CD4-positive, alpha-beta memory T cell (primary cell): ENCODE data around the gene ABHD15. TPM values are rescaled to one million over a fixed set of nuclear protein-coding genes. Genes with fewer than 3 reads are reported as not detected.

ENCODE experiments used
- CTCF ChIA-PET: fragments of 350-600 bp; sonication (Branson Sonifier 250); formaldehyde crosslinking; loops from one replicate; lab custom pipeline; 2021; ENCODE audit warnings: inconsistent platforms; ENCODE audit not compliant: partially characterized antibody; lab: Charles Lee
- POLR2A ChIA-PET: fragments of 350-600 bp; sonication (Branson Sonifier 250); formaldehyde crosslinking; loops from one replicate; lab custom pipeline; 2021; ENCODE audit not compliant: partially characterized antibody; lab: Charles Lee
- DNase-seq, 5 donors: peaks; one replicate each; pipeline versions ENCODE4 v3.0.0 to v3.0.0-alpha.2; 2020 to 2022; ENCODE audit warnings: mixed read lengths in 1 of 5
- H3K27ac ChIP-seq: one replicate; pipeline ENCODE4 v1.7.0; 2013; ENCODE audit warnings: low read depth, low read length
- H3K27me3 ChIP-seq: 2 replicates; pipeline ENCODE4 v1.7.0; 2013; ENCODE audit warnings: mild to moderate bottlenecking, low read length, moderate library complexity; ENCODE audit not compliant: insufficient read depth
- H3K36me3 ChIP-seq: 2 replicates; pipeline ENCODE4 v1.7.0; 2013; ENCODE audit warnings: mild to moderate bottlenecking, low read length, moderate library complexity; ENCODE audit not compliant: insufficient read depth
- H3K4me1 ChIP-seq: 2 replicates; pipeline ENCODE4 v1.7.0; 2013; ENCODE audit warnings: mild to moderate bottlenecking, low read length, moderate library complexity; ENCODE audit not compliant: insufficient read depth
- H3K4me3 ChIP-seq, 2 donors: one replicate each; pipeline ENCODE4 v1.7.0; 2013; ENCODE audit warnings: low read length in 2 of 2, mild to moderate bottlenecking in 1 of 2
- H3K9me3 ChIP-seq, 2 donors: one replicate each; pipeline ENCODE4 v1.7.0; 2013; ENCODE audit warnings: low read length in 2 of 2, control low read depth in 1 of 2; ENCODE audit not compliant: control insufficient read depth in 1 of 2
- H3K27ac Mint-ChIP-seq, 7 donors: one replicate each; pipeline ENCODE4 v1.8.0; 2020 to 2021; ENCODE audit warnings: mixed read lengths in 7 of 7, mild to moderate bottlenecking in 6 of 7, inconsistent platforms in 3 of 7, moderate library complexity in 3 of 7
- H3K27me3 Mint-ChIP-seq, 2 donors: one replicate each; pipeline ENCODE4 v1.8.0; 2020 to 2021; ENCODE audit warnings: mixed read lengths in 2 of 2
- H3K36me3 Mint-ChIP-seq, 2 donors: one replicate each; pipeline ENCODE4 v1.8.0; 2020 to 2021; ENCODE audit warnings: mixed read lengths in 2 of 2, inconsistent platforms in 1 of 2, mild to moderate bottlenecking in 1 of 2
- H3K4me1 Mint-ChIP-seq, 4 donors: one replicate each; pipeline ENCODE4 v1.8.0; 2020 to 2021; ENCODE audit warnings: mixed read lengths in 4 of 4, mild to moderate bottlenecking in 1 of 4
- H3K4me3 Mint-ChIP-seq, 8 donors: one replicate each; pipeline ENCODE4 v1.8.0; 2020 to 2021; ENCODE audit warnings: mixed read lengths in 8 of 8, mild to moderate bottlenecking in 7 of 8, moderate library complexity in 6 of 8, inconsistent platforms in 3 of 8
- H3K9me3 Mint-ChIP-seq, 8 donors: one replicate each; pipeline ENCODE4 v1.8.0; 2020 to 2021; ENCODE audit warnings: mixed read lengths in 8 of 8, mild to moderate bottlenecking in 5 of 8, inconsistent platforms in 3 of 8, moderate library complexity in 1 of 8
- intact Hi-C: fragments of 100-400 bp; cut with micrococcal nuclease; formaldehyde crosslinking; loops from one replicate; pipeline ENCODE4 v1.15.1; 2023
- polyA plus RNA-seq, 2 donors: library from polyadenylated mRNA; unstranded; fragments of 300-500 nt; fragmentation: Illumina TruSeq; gene quantifications; one replicate each; pipeline ENCODE4 v1.2.3, GENCODE V29; 2021
- total RNA-seq, 2 experiments: library from RNA; stranded (reverse); gene quantifications; one replicate each; pipeline ENCODE4 v1.2.3, GENCODE V29; 2021

The ABHD15 gene
- total and polyA plus RNA-seq, 4 experiments from 2014 or later = 8.2 to 18.8 (median 15.8) TPM

DNA sequence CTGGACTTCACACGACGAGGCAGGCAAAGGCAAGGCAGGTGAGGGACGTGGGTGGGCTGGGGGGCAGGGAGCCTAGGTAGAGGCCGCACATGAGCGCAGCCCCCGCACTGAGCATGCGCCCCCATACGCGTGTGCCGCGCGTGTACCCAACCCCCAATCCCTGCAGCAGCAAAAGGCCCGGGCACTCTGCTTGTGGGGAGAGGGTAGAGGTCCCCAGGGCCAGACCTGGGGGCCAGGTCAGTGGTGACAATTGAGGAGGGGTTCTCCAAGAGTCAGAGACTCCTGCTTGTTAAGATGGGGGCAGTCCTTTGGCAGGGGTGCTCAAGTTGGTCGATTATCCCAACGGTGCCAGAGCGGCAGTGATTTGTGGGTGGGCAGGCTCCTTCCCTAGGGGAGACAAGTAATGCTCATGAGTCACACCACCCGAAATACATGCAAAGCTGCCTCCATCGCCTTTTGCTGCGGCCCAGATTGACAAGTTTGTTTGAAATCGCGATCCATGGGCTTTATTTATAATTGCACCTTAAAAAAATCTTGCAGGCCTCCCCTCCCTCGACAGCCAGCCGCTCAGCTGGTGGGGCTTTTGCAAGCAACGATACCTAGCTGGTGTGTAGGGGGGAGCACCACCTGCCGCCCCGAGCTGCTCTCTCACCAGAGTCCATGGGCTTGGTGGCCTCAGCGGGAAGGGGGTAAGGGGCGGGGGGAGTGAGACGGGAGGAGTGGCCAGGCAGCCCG is 23.7 kb upstream of the ABHD15 start:
- no peaks in the 10 kb centered on the region for H3K36me3 ChIP-seq
- H3K9me3 Mint-ChIP-seq = no peaks in the 10 kb centered on the region
- no peaks in the 10 kb centered on the region for H3K27me3 ChIP-seq
- H3K27ac Mint-ChIP-seq = peak overlapping the region; percentile 22 to 92 (median 87)
- peak in 1 of 5 donors; percentile 58 for DNase-seq
- peak overlapping the region; percentile 21 to 82 for H3K4me3 ChIP-seq
- H3K36me3 Mint-ChIP-seq = peaks cover 0 to 6% of the 10 kb centered on the region in 2 donors
- H3K9me3 ChIP-seq = no peaks in the 10 kb centered on the region
- CTCF ChIA-PET = interaction anchor here (0.7 to 5.0 kb wide), 9 partner anchors 10 to 341 kb away, joined by 3 to 123 read pairs (median 11); partner anchors contain the start of genes ABHD15 and TP53I13
- H3K4me1 ChIP-seq = peaks cover 74% of the 10 kb centered on the region
- H3K4me3 Mint-ChIP-seq = peak overlapping the region; percentile 71 to 96 (median 92)
- POLR2A ChIA-PET = interaction anchor here (0.6 to 6.0 kb wide), 8 partner anchors 8 to 220 kb away, joined by 3 to 109 read pairs (median 16); partner anchors contain the start of genes ABHD15 and TP53I13
- peaks cover 27 to 63% (median 49%) of the 10 kb centered on the region in 4 donors for H3K4me1 Mint-ChIP-seq
- H3K27ac ChIP-seq = peak overlapping the region; percentile 70
- intact Hi-C loops = loop anchor here (1.0 kb wide), 2 partner anchors 10 to 221 kb away; no protein-coding TSS in a partner anchor
- no peaks in the 10 kb centered on the region for H3K27me3 Mint-ChIP-seq

GRCh38 chr17:29589524-29590410 is 22.9 kb upstream of the ABHD15 start, which contains the start of gene GIT1:
GIT1 (minus strand) TSS chr17:29589648; CDS start chr17:29589378, 270 bp downstream.
- no peaks in the 10 kb centered on the region for H3K9me3 ChIP-seq
- no peaks in the 10 kb centered on the region for H3K27me3 ChIP-seq
- CTCF ChIA-PET = interaction anchor here (1.4 to 28.5 kb wide), 5 partner anchors 9 to 27 kb away, joined by 7 to 523 read pairs (median 105); partner anchors contain the start of genes ABHD15, CORO6 and TP53I13
- Mint-ChIP-seq H3K4me3 (peak within 1 kb of the TSS; percentile 93 to 97 (median 95)), H3K27ac (peak within 1 kb of the TSS; percentile 86 to 97 (median 92)), H3K4me1 (peaks cover 30 to 71% (median 53%) of the 10 kb centered on the region in 4 donors), H3K9me3 (no peaks in the 10 kb centered on the region), H3K27me3 (no peaks in the 10 kb centered on the region), H3K36me3 (peaks cover 0 to 6% of the 10 kb centered on the region in 2 donors)
- H3K4me3 ChIP-seq = peak within 1 kb of the TSS; percentile 61 to 82
- H3K36me3 ChIP-seq = no peaks in the 10 kb centered on the region
- DNase-seq = peak; percentile 81 to 86 (median 85)
- POLR2A ChIA-PET = interaction anchor here (0.6 to 10.7 kb wide), 5 partner anchors 9 to 28 kb away, joined by 4 to 115 read pairs (median 18); partner anchors contain the start of genes ABHD15 and TP53I13
- peaks cover 82% of the 10 kb centered on the region for H3K4me1 ChIP-seq
- intact Hi-C loops = loop anchor here (1.0 to 5.0 kb wide), 4 partner anchors 21 to 341 kb away; partner anchors contain the start of genes SSH2 and TP53I13
- H3K27ac ChIP-seq = peak within 1 kb of the TSS; percentile 70

DNA sequence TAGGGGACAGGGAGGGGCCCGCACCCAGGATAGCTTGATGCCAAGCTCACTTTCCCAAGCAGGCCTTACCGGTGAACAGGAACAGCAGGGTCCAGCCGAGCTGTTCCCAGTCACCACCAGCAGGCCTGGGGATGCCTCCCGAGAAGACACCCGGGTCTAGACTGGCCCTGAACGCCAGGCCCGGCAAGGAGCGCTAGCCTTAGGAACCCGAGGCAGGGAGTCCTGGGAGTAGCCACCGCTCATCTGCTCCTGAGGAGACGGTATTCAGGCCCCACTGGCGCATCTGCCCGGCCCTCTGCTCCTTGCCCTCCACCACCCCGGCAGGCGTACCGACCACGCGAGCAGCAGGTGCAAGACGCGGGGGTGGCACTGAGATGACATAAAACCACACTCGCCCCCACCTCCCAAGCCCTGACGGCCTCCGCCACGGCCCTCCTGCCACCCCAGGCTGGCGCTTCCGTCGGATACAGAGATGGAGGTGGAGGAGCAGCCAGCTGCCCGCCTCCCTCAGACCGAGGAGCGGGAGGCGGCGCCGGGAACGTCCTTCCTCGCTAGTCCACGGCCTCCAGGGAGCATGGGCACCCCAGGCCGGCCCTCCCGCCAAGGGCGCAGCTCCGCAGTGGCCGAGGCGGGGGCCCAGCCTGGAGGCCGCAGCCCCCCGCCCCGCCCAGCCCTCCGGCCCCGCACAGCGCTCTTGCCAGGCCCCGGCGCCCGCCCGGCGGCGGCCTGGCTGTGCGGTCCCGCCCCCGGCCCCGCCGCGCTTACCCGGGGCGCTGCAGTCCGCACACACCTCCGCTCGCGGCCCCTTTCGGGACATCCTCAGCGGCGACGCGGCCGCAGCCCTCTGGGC is 21.9 kb upstream of the ABHD15 start:
- Histone ChIP-seq H3K4me1 (peaks cover 85% of the 10 kb centered on the region), H3K9me3 (no peaks in the 10 kb centered on the region), H3K27me3 (no peaks in the 10 kb centered on the region), H3K27ac (peak overlapping the region; percentile 50), H3K36me3 (no peaks in the 10 kb centered on the region), H3K4me3 (peak overlapping the region; percentile 61 to 76)
- H3K4me1 Mint-ChIP-seq = peaks cover 35 to 81% (median 60%) of the 10 kb centered on the region in 4 donors
- POLR2A ChIA-PET = interaction anchor here (0.6 to 10.7 kb wide), 12 partner anchors 8 to 294 kb away, joined by 3 to 115 read pairs (median 5); partner anchors contain the start of genes ABHD15 and TP53I13
- H3K27ac Mint-ChIP-seq = peak overlapping the region; percentile 68 to 97 (median 92)
- no peaks in the 10 kb centered on the region for H3K27me3 Mint-ChIP-seq
- no peaks in the 10 kb centered on the region for H3K9me3 Mint-ChIP-seq
- peak in 4 of 5 donors; percentile 36 to 67 (median 39) for DNase-seq
- peaks cover 0 to 4% of the 10 kb centered on the region in 2 donors for H3K36me3 Mint-ChIP-seq
- intact Hi-C loops = loop anchor here (1.0 to 5.0 kb wide), 4 partner anchors 20 to 342 kb away; partner anchors contain the start of genes SSH2 and TP53I13
- CTCF ChIA-PET = interaction anchor here (0.9 to 28.5 kb wide), 5 partner anchors 9 to 342 kb away, joined by 3 to 523 read pairs (median 7); partner anchors contain the start of genes CORO6 and SSH2
- H3K4me3 Mint-ChIP-seq = peak overlapping the region; percentile 93 to 97 (median 95)

DNA sequence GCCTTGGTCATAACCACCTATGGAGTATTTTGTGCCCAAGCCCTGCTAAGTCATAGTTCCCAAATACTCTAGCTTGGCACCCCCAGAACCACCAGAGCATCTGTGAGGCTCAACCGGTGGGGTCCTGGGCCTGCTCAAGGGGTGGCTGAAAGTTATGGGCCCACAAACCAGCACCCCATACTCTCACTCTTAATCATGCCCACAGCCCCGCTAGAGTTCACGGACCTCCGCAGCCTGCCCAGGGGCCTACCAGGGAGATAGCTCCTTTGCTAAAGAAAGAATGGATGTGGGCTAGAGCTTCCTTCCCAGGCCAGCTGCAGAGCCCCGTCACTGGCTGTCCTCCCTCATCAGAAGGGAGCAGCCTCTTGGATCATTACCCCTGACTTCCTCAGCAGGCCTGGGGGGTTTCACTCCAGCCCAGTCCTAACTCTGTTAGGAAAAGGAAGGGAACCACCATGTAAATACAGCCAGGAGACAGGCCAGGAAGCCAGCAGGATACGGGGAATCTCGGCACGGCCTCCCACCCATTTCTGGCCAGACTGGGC is 21.3 kb upstream of the ABHD15 start:
- ChIA-PET POLR2A (interaction anchor here (0.9 to 10.7 kb wide), 11 partner anchors 9 to 294 kb away, joined by 3 to 115 read pairs (median 6); partner anchors contain the start of genes ABHD15 and TP53I13), CTCF (interaction anchor here (0.8 to 28.5 kb wide), 6 partner anchors 9 to 342 kb away, joined by 3 to 523 read pairs (median 6); partner anchors contain the start of genes CORO6, SSH2 and TP53I13)
- Histone ChIP-seq H3K27me3 (no peaks in the 10 kb centered on the region), H3K4me3 (peak overlapping the region; percentile 61 to 76), H3K36me3 (no peaks in the 10 kb centered on the region), H3K9me3 (no peaks in the 10 kb centered on the region), H3K4me1 (peaks cover 82% of the 10 kb centered on the region), H3K27ac (peak overlapping the region; percentile 50)
- Mint-ChIP-seq H3K27me3 (no peaks in the 10 kb centered on the region), H3K9me3 (no peaks in the 10 kb centered on the region), H3K4me1 (peaks cover 35 to 85% (median 60%) of the 10 kb centered on the region in 4 donors), H3K27ac (peak overlapping the region; percentile 86 to 97 (median 94)), H3K36me3 (peaks cover 0 to 4% of the 10 kb centered on the region in 2 donors), H3K4me3 (peak overlapping the region; percentile 93 to 97 (median 95))
- DNase-seq = no peak
- intact Hi-C loops = loop anchor here (5.0 kb wide), 1 partner anchor 174 kb away; no protein-coding TSS in a partner anchor

DNA sequence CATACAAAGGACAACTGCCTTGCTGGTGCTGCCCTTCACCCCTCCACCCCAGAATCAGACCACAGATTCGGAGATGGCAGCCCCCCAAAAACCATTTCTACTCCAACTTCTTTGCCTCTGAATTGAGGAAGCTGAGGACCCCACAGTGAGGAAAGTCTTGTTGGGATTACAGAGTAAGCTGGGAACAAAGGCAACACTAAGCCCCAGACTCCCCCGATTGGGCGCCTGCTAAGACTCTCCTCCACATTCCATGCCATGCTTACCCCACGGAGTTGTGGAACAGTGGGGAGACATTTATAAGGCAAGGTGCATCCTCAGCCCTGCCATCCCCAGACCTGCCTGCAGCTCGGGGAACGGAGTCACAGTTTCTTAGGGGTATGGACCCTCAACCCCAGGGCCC is 20.8 kb upstream of the ABHD15 start:
- Histone ChIP-seq H3K27me3 (no peaks in the 10 kb centered on the region), H3K27ac (peak overlapping the region; percentile 50), H3K36me3 (no peaks in the 10 kb centered on the region), H3K4me1 (peaks cover 79% of the 10 kb centered on the region), H3K9me3 (no peaks in the 10 kb centered on the region), H3K4me3 (peak overlapping the region; percentile 61 to 76)
- ChIA-PET POLR2A (interaction anchor here (1.0 to 10.7 kb wide), 9 partner anchors 9 to 218 kb away, joined by 3 to 115 read pairs (median 12); partner anchors contain the start of genes ABHD15 and TP53I13), CTCF (interaction anchor here (0.8 to 28.5 kb wide), 4 partner anchors 15 to 192 kb away, joined by 3 to 523 read pairs (median 7); partner anchors contain the start of genes CORO6 and TP53I13)
- H3K4me3 Mint-ChIP-seq = peak overlapping the region; percentile 93 to 97 (median 95)
- peak overlapping the region; percentile 30 to 94 (median 66) for H3K27ac Mint-ChIP-seq
- intact Hi-C loops = loop anchor here (5.0 kb wide), 1 partner anchor 175 kb away; no protein-coding TSS in a partner anchor
- H3K27me3 Mint-ChIP-seq = no peaks in the 10 kb centered on the region
- H3K36me3 Mint-ChIP-seq = peaks cover 0 to 8% of the 10 kb centered on the region in 2 donors
- no peak for DNase-seq
- peaks cover 35 to 82% (median 58%) of the 10 kb centered on the region in 4 donors for H3K4me1 Mint-ChIP-seq
- H3K9me3 Mint-ChIP-seq = no peaks in the 10 kb centered on the region
